Measurements from ENCODE around the gene TMEM135.

Gene TMEM135

GRCh38 chr11:87356428-87356827 lies 318.7 kb downstream of the TMEM135 start:
- Histone ChIP-seq H3K36me3 (ENCODE audit: insufficient read depth) (no peaks in the 10 kb centered on the region), H3K4me3 (IDR thresholded peaks at IDR 0.05; ENCODE audit: insufficient read depth, low read depth, low read length) (no peak overlapping the region), H3K27me3 (ENCODE audit: insufficient read depth, low read depth) (no peaks in the 10 kb centered on the region), H3K79me2 (ENCODE audit: insufficient read depth, low read depth) (no peaks in the 10 kb centered on the region), H3K27ac (no peak overlapping the region), H3K9ac (no peak overlapping the region), H2AFZ (ENCODE audit: low read depth) (no peak overlapping the region), H3K4me2 (no peak overlapping the region), H4K20me1 (ENCODE audit: insufficient read depth) (no peaks in the 10 kb centered on the region), H3K4me1 (ENCODE audit: low read depth, poor library complexity, severe bottlenecking) (peaks cover 3% of the 10 kb centered on the region)
- TF ChIP-seq, protein P1, sequence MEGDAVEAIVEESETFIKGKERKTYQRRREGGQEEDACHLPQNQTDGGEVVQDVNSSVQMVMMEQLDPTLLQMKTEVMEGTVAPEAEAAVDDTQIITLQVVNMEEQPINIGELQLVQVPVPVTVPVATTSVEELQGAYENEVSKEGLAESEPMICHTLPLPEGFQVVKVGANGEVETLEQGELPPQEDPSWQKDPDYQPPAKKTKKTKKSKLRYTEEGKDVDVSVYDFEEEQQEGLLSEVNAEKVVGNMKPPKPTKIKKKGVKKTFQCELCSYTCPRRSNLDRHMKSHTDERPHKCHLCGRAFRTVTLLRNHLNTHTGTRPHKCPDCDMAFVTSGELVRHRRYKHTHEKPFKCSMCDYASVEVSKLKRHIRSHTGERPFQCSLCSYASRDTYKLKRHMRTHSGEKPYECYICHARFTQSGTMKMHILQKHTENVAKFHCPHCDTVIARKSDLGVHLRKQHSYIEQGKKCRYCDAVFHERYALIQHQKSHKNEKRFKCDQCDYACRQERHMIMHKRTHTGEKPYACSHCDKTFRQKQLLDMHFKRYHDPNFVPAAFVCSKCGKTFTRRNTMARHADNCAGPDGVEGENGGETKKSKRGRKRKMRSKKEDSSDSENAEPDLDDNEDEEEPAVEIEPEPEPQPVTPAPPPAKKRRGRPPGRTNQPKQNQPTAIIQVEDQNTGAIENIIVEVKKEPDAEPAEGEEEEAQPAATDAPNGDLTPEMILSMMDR (conservative IDR thresholded peaks at IDR 0.05; ENCODE audit: low read depth, low read length): no peak

GRCh38 chr11:87358461-87358860 lies 320.7 kb downstream of the TMEM135 start:
- no peaks in the 10 kb centered on the region for H4K20me1 ChIP-seq (ENCODE audit: insufficient read depth)
- H3K79me2 ChIP-seq (ENCODE audit: insufficient read depth, low read depth): no peaks in the 10 kb centered on the region
- no peak overlapping the region for H3K4me3 ChIP-seq (IDR thresholded peaks at IDR 0.05; ENCODE audit: insufficient read depth, low read depth, low read length)
- H3K4me1 ChIP-seq (ENCODE audit: low read depth, poor library complexity, severe bottlenecking): no peaks in the 10 kb centered on the region
- no peak overlapping the region for H2AFZ ChIP-seq (ENCODE audit: low read depth)
- H3K27ac ChIP-seq: no peak overlapping the region
- no peak overlapping the region for H3K4me2 ChIP-seq
- no peaks in the 10 kb centered on the region for H3K27me3 ChIP-seq (ENCODE audit: insufficient read depth, low read depth)
- H3K9ac ChIP-seq: no peak overlapping the region
- TF ChIP-seq, protein P1 (conservative IDR thresholded peaks at IDR 0.05; ENCODE audit: low read depth, low read length): no peak
- H3K36me3 ChIP-seq (ENCODE audit: insufficient read depth): no peaks in the 10 kb centered on the region

DNA sequence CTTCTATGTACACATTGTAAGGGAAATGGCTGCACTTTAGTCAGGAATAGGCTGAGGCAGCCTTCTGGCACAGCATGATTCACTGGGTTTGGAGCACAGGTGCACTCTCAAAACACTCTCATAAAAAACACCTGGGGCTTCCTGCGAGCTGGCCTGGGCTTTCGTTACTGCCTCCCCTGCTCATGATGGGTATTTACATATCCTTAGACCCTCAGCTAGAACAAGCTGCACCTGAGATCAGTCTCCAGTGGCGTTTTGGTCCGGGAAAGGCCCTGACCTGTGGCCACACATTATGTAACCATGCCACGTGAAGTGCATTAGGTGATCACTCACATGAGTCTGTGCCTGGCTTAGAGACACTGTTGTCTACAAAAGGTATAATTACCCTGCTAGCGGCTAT lies 321.7 kb downstream of the TMEM135 start:
- Histone ChIP-seq H3K4me3 (IDR thresholded peaks at IDR 0.05; ENCODE audit: insufficient read depth, low read depth, low read length) (no peak overlapping the region), H3K4me1 (ENCODE audit: low read depth, poor library complexity, severe bottlenecking) (no peaks in the 10 kb centered on the region), H3K27ac (no peak overlapping the region)

GRCh38 chr11:87361891-87362290 lies 324.2 kb downstream of the TMEM135 start:
- Histone ChIP-seq H3K4me1 (ENCODE audit: low read depth, poor library complexity, severe bottlenecking) (no peaks in the 10 kb centered on the region), H3K27ac (no peak overlapping the region), H3K9ac (no peak overlapping the region), H4K20me1 (ENCODE audit: insufficient read depth) (no peaks in the 10 kb centered on the region), H2AFZ (ENCODE audit: low read depth) (no peak overlapping the region), H3K36me3 (ENCODE audit: insufficient read depth) (no peaks in the 10 kb centered on the region), H3K79me2 (ENCODE audit: insufficient read depth, low read depth) (no peaks in the 10 kb centered on the region), H3K4me2 (no peak overlapping the region), H3K27me3 (ENCODE audit: insufficient read depth, low read depth) (no peaks in the 10 kb centered on the region), H3K4me3 (IDR thresholded peaks at IDR 0.05; ENCODE audit: insufficient read depth, low read depth, low read length) (no peak overlapping the region)
- TF ChIP-seq, protein P1 (conservative IDR thresholded peaks at IDR 0.05; ENCODE audit: low read depth, low read length): no peak

More for the DNA sequence above, 321.7 kb downstream of the TMEM135 start:
- no peaks in the 10 kb centered on the region for H4K20me1 ChIP-seq (ENCODE audit: insufficient read depth)
- no peak overlapping the region for H3K4me2 ChIP-seq
- no peaks in the 10 kb centered on the region for H3K79me2 ChIP-seq (ENCODE audit: insufficient read depth, low read depth)
- H2AFZ ChIP-seq (ENCODE audit: low read depth): no peak overlapping the region
- H3K27me3 ChIP-seq (ENCODE audit: insufficient read depth, low read depth): no peaks in the 10 kb centered on the region
- H3K36me3 ChIP-seq (ENCODE audit: insufficient read depth): no peaks in the 10 kb centered on the region
- H3K9ac ChIP-seq: no peak overlapping the region
- TF ChIP-seq, protein P1 (conservative IDR thresholded peaks at IDR 0.05; ENCODE audit: low read depth, low read length): no peak

All from KMS-11 (cell line).